ENCODE results near the gene ZNF684.
"Not testable (repeated sequence)": the region's sequence is repeated elsewhere in the genome, so short reads cannot be mapped to it uniquely, and the experiment has no call there.

The ZNF684 gene

DNA sequence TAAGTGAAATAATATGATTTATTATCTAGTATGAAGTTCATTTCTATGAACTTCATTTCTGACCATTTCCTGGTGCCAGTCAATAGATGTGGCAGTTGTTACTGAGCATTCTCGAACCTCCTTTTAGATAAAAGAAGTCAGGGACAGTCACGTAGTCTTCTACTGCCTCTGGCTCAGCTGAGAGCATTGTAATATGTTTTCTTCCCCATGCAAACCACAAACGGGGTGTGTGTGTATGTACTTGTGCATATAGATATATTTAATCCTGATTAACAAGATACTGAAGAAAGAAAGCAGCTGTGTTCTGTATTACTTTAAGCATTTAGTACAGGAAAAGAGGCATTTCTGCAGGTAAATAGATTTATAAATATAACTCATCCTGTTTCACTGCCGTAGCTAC is 21.6 kb downstream of the ZNF684 start:
- no peaks in the 10 kb centered on the region for H3K27me3 ChIP-seq (ENCODE audit: insufficient read depth, insufficient read length)
- no peak for DNase-seq (ENCODE audit: low read depth, low spot score)
- no peak overlapping the region for H3K4me3 ChIP-seq (ENCODE audit: insufficient read length, low read depth)
- no peaks in the 10 kb centered on the region for H3K36me3 ChIP-seq (ENCODE audit: insufficient read depth, insufficient read length, low read length)
- no peaks in the 10 kb centered on the region for H3K4me1 ChIP-seq (ENCODE audit: insufficient read depth, insufficient read length)
- peaks cover 4% of the 10 kb centered on the region; the same call in 1 of the 2 replicates for H3K9me3 ChIP-seq (ENCODE audit: insufficient read depth, low read length)
- H3K9ac ChIP-seq (ENCODE audit: insufficient read length, low read depth) = no peak overlapping the region
- TF ChIP-seq ZNF274 (IDR thresholded peaks at IDR 0.05; ENCODE audit: low read depth, low read length) (no peak), YY1 (IDR thresholded peaks at IDR 0.05; ENCODE audit: insufficient read depth, insufficient read length) (no peak), SUZ12 (IDR thresholded peaks at IDR 0.05; ENCODE audit: extremely low read depth, insufficient read depth, insufficient read length) (no peak)

DNA sequence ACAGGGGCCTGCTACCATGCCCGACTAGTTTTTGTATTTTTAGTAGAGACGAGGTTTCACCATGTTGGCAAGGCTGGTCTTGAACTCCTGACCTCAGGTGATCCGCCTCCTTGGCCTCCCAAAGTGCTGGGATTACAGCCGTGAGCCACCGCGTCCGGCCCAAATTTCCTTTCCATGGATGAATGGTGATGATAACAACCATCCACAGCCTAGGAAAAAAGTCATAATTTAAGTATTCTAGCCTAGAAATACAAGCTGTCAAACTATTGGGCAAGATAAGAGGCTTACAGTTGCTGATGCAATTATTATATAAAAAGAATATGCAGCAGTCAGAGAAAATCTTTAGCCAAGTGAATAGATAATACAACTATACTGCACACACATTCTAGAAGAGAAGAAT is 23.4 kb downstream of the ZNF684 start:
- H3K9ac ChIP-seq (ENCODE audit: insufficient read length, low read depth); H3K36me3 ChIP-seq (ENCODE audit: insufficient read depth, insufficient read length, low read length); H3K4me3 ChIP-seq (ENCODE audit: insufficient read length, low read depth); DNase-seq (ENCODE audit: low read depth, low spot score); H3K4me1 ChIP-seq (ENCODE audit: insufficient read depth, insufficient read length); H3K27me3 ChIP-seq (ENCODE audit: insufficient read depth, insufficient read length): not testable (repeated sequence)
- peaks cover 21% of the 10 kb centered on the region; the same call in 1 of the 2 replicates for H3K9me3 ChIP-seq (ENCODE audit: insufficient read depth, low read length)

DNA sequence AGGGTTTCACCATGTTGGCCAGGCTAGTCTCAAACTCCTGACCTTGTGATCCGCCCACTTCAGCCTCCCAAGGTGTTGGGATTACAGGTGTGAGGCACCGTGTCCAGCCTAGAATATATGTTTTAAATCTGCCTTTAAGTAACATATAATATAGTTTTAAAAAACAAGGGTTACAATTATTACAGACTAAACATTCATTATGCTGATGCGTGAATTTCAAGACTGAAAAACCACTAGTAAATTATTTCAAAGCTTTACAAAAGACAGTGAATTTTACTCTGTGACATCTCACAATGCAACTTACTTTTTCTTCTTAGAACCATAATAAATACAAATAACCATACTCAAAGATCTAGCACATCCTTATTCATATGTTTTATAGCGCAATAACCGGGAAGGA is 24.7 kb downstream of the ZNF684 start:
- H3K4me3 ChIP-seq (ENCODE audit: insufficient read length, low read depth) = no peak overlapping the region

GRCh38 chr1:40558241-40558640 is 26.8 kb downstream of the ZNF684 start:
- H3K4me1 ChIP-seq (ENCODE audit: insufficient read depth, insufficient read length) = not testable (repeated sequence)
- H3K9me3 ChIP-seq (ENCODE audit: insufficient read depth, low read length) = peaks cover 22% of the 10 kb centered on the region; the same call in 1 of the 2 replicates

More for the DNA sequence above, 24.7 kb downstream of the ZNF684 start:
- DNase-seq (ENCODE audit: low read depth, low spot score) = no peak
- H3K9me3 ChIP-seq (ENCODE audit: insufficient read depth, low read length) = peaks cover 22% of the 10 kb centered on the region; the same call in 1 of the 2 replicates
- TF ChIP-seq YY1 (IDR thresholded peaks at IDR 0.05; ENCODE audit: insufficient read depth, insufficient read length) = no peak
- TF ChIP-seq SUZ12 (IDR thresholded peaks at IDR 0.05; ENCODE audit: extremely low read depth, insufficient read depth, insufficient read length) = no peak
- no peak for TF ChIP-seq ZNF274 (IDR thresholded peaks at IDR 0.05; ENCODE audit: low read depth, low read length)
- H3K4me1 ChIP-seq (ENCODE audit: insufficient read depth, insufficient read length) = no peaks in the 10 kb centered on the region
- H3K27me3 ChIP-seq (ENCODE audit: insufficient read depth, insufficient read length) = no peaks in the 10 kb centered on the region
- no peak overlapping the region for H3K9ac ChIP-seq (ENCODE audit: insufficient read length, low read depth)
- no peaks in the 10 kb centered on the region for H3K36me3 ChIP-seq (ENCODE audit: insufficient read depth, insufficient read length, low read length)

GRCh38 chr1:40562185-40562584 is 30.7 kb downstream of the ZNF684 start:
- TF ChIP-seq ZNF274 (IDR thresholded peaks at IDR 0.05; ENCODE audit: low read depth, low read length) = no peak
- no peak for TF ChIP-seq SUZ12 (IDR thresholded peaks at IDR 0.05; ENCODE audit: extremely low read depth, insufficient read depth, insufficient read length)
- no peak for TF ChIP-seq YY1 (IDR thresholded peaks at IDR 0.05; ENCODE audit: insufficient read depth, insufficient read length)
- H3K36me3 ChIP-seq (ENCODE audit: insufficient read depth, insufficient read length, low read length) = no peaks in the 10 kb centered on the region
- H3K4me1 ChIP-seq (ENCODE audit: insufficient read depth, insufficient read length) = no peaks in the 10 kb centered on the region
- peaks cover 22% of the 10 kb centered on the region; the same call in 1 of the 2 replicates for H3K9me3 ChIP-seq (ENCODE audit: insufficient read depth, low read length)
- no peak overlapping the region for H3K4me3 ChIP-seq (ENCODE audit: insufficient read length, low read depth)
- no peaks in the 10 kb centered on the region for H3K27me3 ChIP-seq (ENCODE audit: insufficient read depth, insufficient read length)
- H3K9ac ChIP-seq (ENCODE audit: insufficient read length, low read depth) = no peak overlapping the region
- no peak for DNase-seq (ENCODE audit: low read depth, low spot score)

More at GRCh38 chr1:40558241-40558640, 26.8 kb downstream of the ZNF684 start:
- H3K9ac ChIP-seq (ENCODE audit: insufficient read length, low read depth); H3K4me3 ChIP-seq (ENCODE audit: insufficient read length, low read depth); H3K27me3 ChIP-seq (ENCODE audit: insufficient read depth, insufficient read length); DNase-seq (ENCODE audit: low read depth, low spot score); H3K36me3 ChIP-seq (ENCODE audit: insufficient read depth, insufficient read length, low read length): not testable (repeated sequence)

DNA sequence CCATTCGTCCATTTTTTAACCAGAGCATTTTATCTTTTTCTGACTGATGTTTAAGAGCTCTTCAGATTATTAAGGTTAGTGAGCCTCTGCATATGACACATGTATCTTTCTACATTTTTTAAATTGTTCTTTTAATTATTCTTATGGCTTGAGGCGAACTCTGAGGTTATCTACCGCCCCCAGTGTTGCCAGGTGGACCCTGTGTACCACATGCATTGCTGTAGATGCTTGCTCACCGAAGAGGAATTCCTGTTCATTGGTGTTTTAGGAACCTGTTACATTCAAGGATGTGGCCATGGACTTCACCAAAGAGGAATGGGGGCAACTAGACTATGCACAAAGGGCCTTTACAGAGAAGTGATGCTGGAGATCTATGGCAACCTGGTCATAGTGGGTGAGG is 31.8 kb downstream of the ZNF684 start:
- TF ChIP-seq SUZ12 (IDR thresholded peaks at IDR 0.05; ENCODE audit: extremely low read depth, insufficient read depth, insufficient read length) (no peak), ZNF274 (IDR thresholded peaks at IDR 0.05; ENCODE audit: low read depth, low read length) (no peak), YY1 (IDR thresholded peaks at IDR 0.05; ENCODE audit: insufficient read depth, insufficient read length) (no peak)
- no peak overlapping the region for H3K9ac ChIP-seq (ENCODE audit: insufficient read length, low read depth)

DNA sequence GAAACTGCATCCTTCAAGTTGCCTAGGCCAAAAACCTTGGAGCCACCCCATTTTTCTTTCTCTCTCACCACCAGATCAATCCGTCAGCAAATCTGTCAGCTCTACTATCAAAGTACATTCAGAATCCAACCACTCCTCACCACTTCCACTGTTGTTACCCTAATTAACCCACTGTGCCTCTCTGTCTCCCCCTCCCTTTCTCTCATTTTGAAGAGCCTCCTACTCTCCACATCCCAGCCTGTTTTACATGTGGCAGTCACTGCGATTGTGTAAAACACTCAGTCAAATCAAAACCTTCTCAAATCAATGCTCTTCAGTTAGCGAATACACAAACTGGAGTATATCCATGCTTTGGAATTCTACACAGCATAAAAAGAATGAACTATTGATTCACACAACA is 33.1 kb downstream of the ZNF684 start:
- no peak for DNase-seq (ENCODE audit: low read depth, low spot score)
- Histone ChIP-seq H3K4me3 (ENCODE audit: insufficient read length, low read depth) (no peak overlapping the region), H3K9me3 (ENCODE audit: insufficient read depth, low read length) (0 out of 2 replicates have a peak, but pooled peaks cover 3% of the 10 kb centered on the region), H3K9ac (ENCODE audit: insufficient read length, low read depth) (no peak overlapping the region), H3K27me3 (ENCODE audit: insufficient read depth, insufficient read length) (no peaks in the 10 kb centered on the region), H3K4me1 (ENCODE audit: insufficient read depth, insufficient read length) (no peaks in the 10 kb centered on the region), H3K36me3 (ENCODE audit: insufficient read depth, insufficient read length, low read length) (no peaks in the 10 kb centered on the region)
- no peak for TF ChIP-seq SUZ12 (IDR thresholded peaks at IDR 0.05; ENCODE audit: extremely low read depth, insufficient read depth, insufficient read length)
- no peak for TF ChIP-seq ZNF274 (IDR thresholded peaks at IDR 0.05; ENCODE audit: low read depth, low read length)
- TF ChIP-seq YY1 (IDR thresholded peaks at IDR 0.05; ENCODE audit: insufficient read depth, insufficient read length) = no peak

More for the DNA sequence above, 31.8 kb downstream of the ZNF684 start:
- Histone ChIP-seq H3K4me1 (ENCODE audit: insufficient read depth, insufficient read length) (no peaks in the 10 kb centered on the region), H3K27me3 (ENCODE audit: insufficient read depth, insufficient read length) (no peaks in the 10 kb centered on the region), H3K36me3 (ENCODE audit: insufficient read depth, insufficient read length, low read length) (no peaks in the 10 kb centered on the region), H3K4me3 (ENCODE audit: insufficient read length, low read depth) (no peak overlapping the region), H3K9me3 (ENCODE audit: insufficient read depth, low read length) (peaks cover 16% of the 10 kb centered on the region; the same call in 1 of the 2 replicates)
- no peak for DNase-seq (ENCODE audit: low read depth, low spot score)

- Histone ChIP-seq H3K9me3 (ENCODE audit: insufficient read depth, low read length) (no peaks in the 10 kb centered on the region), H3K36me3 (ENCODE audit: insufficient read depth, insufficient read length, low read length) (no peaks in the 10 kb centered on the region), H3K9ac (ENCODE audit: insufficient read length, low read depth) (no peak overlapping the region), H3K27me3 (ENCODE audit: insufficient read depth, insufficient read length) (no peaks in the 10 kb centered on the region), H3K4me3 (ENCODE audit: insufficient read length, low read depth) (no peak overlapping the region), H3K4me1 (ENCODE audit: insufficient read depth, insufficient read length) (no peaks in the 10 kb centered on the region)
- DNase-seq (ENCODE audit: low read depth, low spot score) = no peak
- TF ChIP-seq ZNF274 (IDR thresholded peaks at IDR 0.05; ENCODE audit: low read depth, low read length) (no peak), YY1 (IDR thresholded peaks at IDR 0.05; ENCODE audit: insufficient read depth, insufficient read length) (no peak), SUZ12 (IDR thresholded peaks at IDR 0.05; ENCODE audit: extremely low read depth, insufficient read depth, insufficient read length) (no peak)
Observed at GRCh38 chr1:40564913-40565312, 33.5 kb downstream of the ZNF684 start.
